ENCODE measurements around the gene TBL1XR1. TPM values are rescaled to one million over a fixed set of nuclear protein-coding genes. Genes with fewer than 3 reads are reported as not detected.

TBL1XR1 gene
- total RNA-seq, 2 donors from 2014 or later = 75.8 to 156 TPM

DNA sequence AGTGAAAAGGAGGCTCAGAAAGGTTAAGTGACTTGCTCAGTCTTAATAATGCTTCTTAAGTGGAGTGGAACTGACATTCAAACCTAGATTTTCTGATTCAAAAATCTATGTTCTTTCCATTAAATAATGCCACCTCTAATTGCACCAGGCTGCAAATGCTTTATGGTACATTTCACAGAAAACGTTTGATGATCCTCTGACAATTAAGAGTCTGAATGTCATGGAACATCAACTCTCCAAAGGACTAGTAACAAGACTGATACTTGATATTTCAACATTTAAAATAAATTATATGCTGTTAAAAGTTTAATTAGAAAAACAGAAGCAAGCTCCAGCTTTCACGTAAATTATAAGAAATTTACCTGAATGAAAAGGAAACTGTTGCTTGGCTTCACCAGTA lies 151.5 kb downstream of the TBL1XR1 start:
- H3K36me3 ChIP-seq = no peaks in the 10 kb centered on the region
- H3K9me3 ChIP-seq = no peaks in the 10 kb centered on the region
- H3K27me3 ChIP-seq (replicated peaks; ENCODE audit: insufficient read depth) = no peaks in the 10 kb centered on the region
- WGBS = 70% methylated on average over 2 of the region's 2 CpGs
- H3K4me3 ChIP-seq = no peak overlapping the region
- no peak overlapping the region for H3K27ac ChIP-seq
- TF ChIP-seq POLR2AphosphoS5 (IDR thresholded peaks at IDR 0.05) (no peak), POLR2A (IDR thresholded peaks at IDR 0.05) (no peak), CTCF (IDR thresholded peaks at IDR 0.05) (no peak)
- intact Hi-C loops (cut with DNase I) = no loop called here
- no peak for DNase-seq (ENCODE audit: low spot score)
- H3K4me1 ChIP-seq (replicated peaks) = peaks cover 10% of the 10 kb centered on the region

DNA sequence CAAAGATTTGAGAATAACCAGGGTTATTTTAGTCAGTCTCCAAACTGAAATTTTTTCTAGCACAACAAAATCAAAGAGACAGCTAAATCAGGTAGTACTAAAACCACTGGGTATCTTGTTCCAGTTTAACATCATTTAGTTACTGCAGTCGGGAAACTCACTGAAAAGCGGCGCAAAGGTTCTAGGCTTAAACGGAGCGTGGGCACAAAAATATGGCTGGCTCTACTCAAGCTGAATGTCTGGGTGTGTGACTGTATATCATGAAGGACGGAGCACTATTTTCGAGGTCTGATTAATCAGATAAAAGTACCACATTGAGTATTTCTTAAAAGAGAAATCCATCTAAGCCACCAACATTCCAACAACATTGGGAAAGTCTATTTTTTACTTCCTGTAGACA lies 152.1 kb downstream of the TBL1XR1 start:
- Histone ChIP-seq H3K27me3 (replicated peaks; ENCODE audit: insufficient read depth) (no peaks in the 10 kb centered on the region), H3K4me3 (no peak overlapping the region), H3K9me3 (no peaks in the 10 kb centered on the region), H3K4me1 (replicated peaks) (peaks cover 10% of the 10 kb centered on the region), H3K27ac (no peak overlapping the region), H3K36me3 (no peaks in the 10 kb centered on the region)
- WGBS = 91% methylated on average over 7 of the region's 7 CpGs
- TF ChIP-seq CTCF (IDR thresholded peaks at IDR 0.05) = no peak
- no peak for TF ChIP-seq POLR2A (IDR thresholded peaks at IDR 0.05)
- TF ChIP-seq POLR2AphosphoS5 (IDR thresholded peaks at IDR 0.05) = no peak
- no peak for DNase-seq (ENCODE audit: low spot score)
- intact Hi-C loops (cut with DNase I) = no loop called here

- WGBS = 89% methylated on average over 8 of the region's 8 CpGs
- Histone ChIP-seq H3K36me3 (no peaks in the 10 kb centered on the region), H3K27me3 (replicated peaks; ENCODE audit: insufficient read depth) (no peaks in the 10 kb centered on the region), H3K4me3 (no peak overlapping the region), H3K4me1 (replicated peaks) (no peaks in the 10 kb centered on the region), H3K27ac (no peak overlapping the region), H3K9me3 (no peaks in the 10 kb centered on the region)
- DNase-seq (ENCODE audit: low spot score) = no peak
- TF ChIP-seq POLR2A (IDR thresholded peaks at IDR 0.05) (no peak), CTCF (IDR thresholded peaks at IDR 0.05) (no peak), POLR2AphosphoS5 (IDR thresholded peaks at IDR 0.05) (no peak)
- intact Hi-C loops (cut with DNase I) = no loop called here
These were observed 155.3 kb downstream of the TBL1XR1 start for GRCh38 chr3:177041730-177042551.

GRCh38 chr3:177041021-177041729 lies 156.1 kb downstream of the TBL1XR1 start:
- TF ChIP-seq CTCF (IDR thresholded peaks at IDR 0.05) (no peak), POLR2AphosphoS5 (IDR thresholded peaks at IDR 0.05) (peak; percentile 41)
- Histone ChIP-seq H3K4me3 (no peak overlapping the region), H3K27me3 (replicated peaks; ENCODE audit: insufficient read depth) (no peaks in the 10 kb centered on the region), H3K36me3 (no peaks in the 10 kb centered on the region), H3K9me3 (no peaks in the 10 kb centered on the region), H3K27ac (no peak overlapping the region), H3K4me1 (replicated peaks) (no peaks in the 10 kb centered on the region)
- intact Hi-C loops (cut with DNase I) = no loop called here
- DNase-seq (ENCODE audit: low spot score) = peak; percentile 30
- WGBS = 54% methylated on average over 2 of the region's 2 CpGs

All from prostate gland (tissue), 2 donors.